GM18499 (cell line): ENCODE measurements around the gene DOP1B.

ENCODE experiments used
- ATAC-seq: cut with Tn5 transposase; IDR thresholded peaks from one replicate; pipeline ENCODE4 v1.9.1; 2021; ENCODE audit warnings: moderate number of reproducible peaks; ENCODE audit not compliant: insufficient read depth, unreplicated experiment

The DOP1B gene

DNA sequence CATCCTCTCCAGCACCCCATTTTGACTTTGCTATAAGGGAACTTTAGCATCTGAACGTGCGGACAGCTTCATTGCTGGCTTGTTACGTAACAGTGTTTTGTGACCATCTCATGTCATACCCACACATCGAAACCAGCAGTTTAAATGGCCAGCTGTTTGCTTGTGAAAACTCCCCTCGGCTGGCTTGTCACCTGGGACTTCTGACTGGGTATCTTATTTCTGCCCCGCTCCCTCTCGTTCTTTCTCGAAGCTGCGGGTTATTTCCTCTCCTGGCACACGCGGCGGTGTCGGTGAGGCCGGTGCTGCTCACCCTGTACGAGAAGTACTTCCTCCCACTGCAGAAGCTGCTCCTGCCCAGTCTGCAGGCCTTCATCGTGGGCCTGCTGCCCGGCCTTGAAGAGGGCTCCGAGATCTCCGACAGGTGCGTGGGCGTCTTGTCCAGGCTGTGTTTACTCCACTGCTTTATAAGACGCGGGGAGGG is 43.5 kb downstream of the DOP1B start:
- ATAC-seq, result no peak

GRCh38 chr21:36202726-36203602 is 46.3 kb downstream of the DOP1B start:
- ATAC-seq, result no peak

DNA sequence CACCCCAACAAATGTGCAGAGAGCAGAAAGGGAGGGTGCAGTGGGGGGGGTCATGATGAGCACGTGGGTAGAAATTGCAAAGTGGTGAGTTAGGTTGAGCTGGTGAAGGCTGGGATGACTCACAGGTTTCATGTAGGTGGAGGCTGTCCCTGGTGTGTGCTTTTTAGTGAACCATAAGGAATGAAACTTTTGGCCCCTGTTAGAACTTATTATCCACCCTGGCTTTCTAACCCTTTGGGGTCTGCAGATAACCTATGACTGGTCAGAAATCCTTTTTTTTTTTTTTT is 46.9 kb downstream of the DOP1B start:
- ATAC-seq, result no peak

GRCh38 chr21:36204980-36205379 is 48.4 kb downstream of the DOP1B start:
- no peak for ATAC-seq

- ATAC-seq, result no peak
These were observed 49.3 kb downstream of the DOP1B start for GRCh38 chr21:36205962-36206361.
